Stimulated activated CD4-positive, alpha-beta T cell treated with anti-CD3 and anti-CD28 coated beads, TNF-alpha, amount 100 ng/mL, for 4 hours (primary cell): ENCODE results near the gene KIAA1217.

Experiments
- DNase-seq, 3 experiments: peaks; one replicate each; pipeline ENCODE4 v3.0.0-alpha.2; 2020; ENCODE audit warnings: low read depth in 3 of 3

Gene KIAA1217

GRCh38 chr10:24596217-24596930 is 387.4 kb downstream of the KIAA1217 start:
- DNase-seq = no peak

- DNase-seq = no peak
These were observed 388.5 kb downstream of the KIAA1217 start for GRCh38 chr10:24597426-24597825.
